Measurements from ENCODE around the gene ARHGAP10.
A peak's percentile ranks its signal among the peaks of the same experiment; 100 is the strongest.

The ARHGAP10 gene

GRCh38 chr4:147786531-147786930 is 54.6 kb downstream of the ARHGAP10 start:
- H3K79me2 ChIP-seq (ENCODE audit: control insufficient read depth, low read length) = no peaks in the 10 kb centered on the region
- no peak for TF ChIP-seq CTCF (IDR thresholded peaks at IDR 0.05; ENCODE audit: low read depth, low read length, poor library complexity, severe bottlenecking)
- H3K4me3 ChIP-seq (ENCODE audit: low read length) = no peak overlapping the region

GRCh38 chr4:147787204-147787603 is 55.3 kb downstream of the ARHGAP10 start:
- Histone ChIP-seq H3K9me2 (replicated peaks; ENCODE audit: control insufficient read depth, low read length) (no peaks in the 10 kb centered on the region), H3K4me3 (ENCODE audit: low read length) (no peak overlapping the region), H3K79me2 (ENCODE audit: control insufficient read depth, low read length) (no peaks in the 10 kb centered on the region), H3K27me3 (ENCODE audit: control insufficient read depth, low read length) (0 out of 2 replicates have a peak, but pooled peaks cover 3% of the 10 kb centered on the region), H3K27ac (ENCODE audit: low read depth, low read length) (no peak overlapping the region), H3F3A (ENCODE audit: control insufficient read depth, insufficient read depth) (peaks cover 9% of the 10 kb centered on the region), H3K4me1 (ENCODE audit: control insufficient read depth, low read length) (peaks cover 9% of the 10 kb centered on the region), H3K9me3 (ENCODE audit: control insufficient read depth, insufficient read depth, low read length) (no peaks in the 10 kb centered on the region), H3K36me3 (ENCODE audit: control insufficient read depth, low read length) (no peaks in the 10 kb centered on the region), H3K4me2 (ENCODE audit: low read length) (no peak overlapping the region), H4K20me1 (ENCODE audit: control insufficient read depth, insufficient read depth, low read depth, low read length) (no peaks in the 10 kb centered on the region)
- TF ChIP-seq CTCF (IDR thresholded peaks at IDR 0.05; ENCODE audit: low read depth, low read length, poor library complexity, severe bottlenecking) (no peak), EZH2phosphoT487 (IDR thresholded peaks at IDR 0.05; ENCODE audit: borderline replicate concordance, low read length) (no peak)

More at GRCh38 chr4:147786531-147786930, 54.6 kb downstream of the ARHGAP10 start:
- peaks cover 9% of the 10 kb centered on the region for H3F3A ChIP-seq (ENCODE audit: control insufficient read depth, insufficient read depth)
- H3K4me2 ChIP-seq (ENCODE audit: low read length) = peak overlapping the region; percentile 33
- no peaks in the 10 kb centered on the region for H3K9me3 ChIP-seq (ENCODE audit: control insufficient read depth, insufficient read depth, low read length)
- no peaks in the 10 kb centered on the region for H3K36me3 ChIP-seq (ENCODE audit: control insufficient read depth, low read length)
- H3K27me3 ChIP-seq (ENCODE audit: control insufficient read depth, low read length) = 0 out of 2 replicates have a peak, but pooled peaks cover 3% of the 10 kb centered on the region
- no peaks in the 10 kb centered on the region for H4K20me1 ChIP-seq (ENCODE audit: control insufficient read depth, insufficient read depth, low read depth, low read length)
- H3K9me2 ChIP-seq (replicated peaks; ENCODE audit: control insufficient read depth, low read length) = no peaks in the 10 kb centered on the region
- H3K4me1 ChIP-seq (ENCODE audit: control insufficient read depth, low read length) = peaks cover 9% of the 10 kb centered on the region
- no peak overlapping the region for H3K27ac ChIP-seq (ENCODE audit: low read depth, low read length)

- H3K79me2 ChIP-seq (ENCODE audit: control insufficient read depth, low read length) = no peaks in the 10 kb centered on the region
These were observed 56.9 kb downstream of the ARHGAP10 start for GRCh38 chr4:147788791-147789190.

More at GRCh38 chr4:147788791-147789190, 56.9 kb downstream of the ARHGAP10 start:
- Histone ChIP-seq H3K4me2 (ENCODE audit: low read length) (no peak overlapping the region), H3K9me2 (replicated peaks; ENCODE audit: control insufficient read depth, low read length) (no peaks in the 10 kb centered on the region), H3K9me3 (ENCODE audit: control insufficient read depth, insufficient read depth, low read length) (no peaks in the 10 kb centered on the region), H3K27ac (ENCODE audit: low read depth, low read length) (no peak overlapping the region), H3K4me1 (ENCODE audit: control insufficient read depth, low read length) (peaks cover 9% of the 10 kb centered on the region), H3K36me3 (ENCODE audit: control insufficient read depth, low read length) (no peaks in the 10 kb centered on the region), H4K20me1 (ENCODE audit: control insufficient read depth, insufficient read depth, low read depth, low read length) (no peaks in the 10 kb centered on the region), H3K4me3 (ENCODE audit: low read length) (no peak overlapping the region), H3F3A (ENCODE audit: control insufficient read depth, insufficient read depth) (peaks cover 9% of the 10 kb centered on the region), H3K27me3 (ENCODE audit: control insufficient read depth, low read length) (0 out of 2 replicates have a peak, but pooled peaks cover 3% of the 10 kb centered on the region)
- TF ChIP-seq EZH2phosphoT487 (IDR thresholded peaks at IDR 0.05; ENCODE audit: borderline replicate concordance, low read length) (no peak), CTCF (IDR thresholded peaks at IDR 0.05; ENCODE audit: low read depth, low read length, poor library complexity, severe bottlenecking) (no peak)
